Left renal pelvis (tissue), 4 donors: ENCODE results near the gene IMPA2. TPM values are rescaled to one million over a fixed set of nuclear protein-coding genes. Genes with fewer than 3 reads are reported as not detected.
A peak's percentile ranks its signal among the peaks of the same experiment; 100 is the strongest.
"Not testable (repeated sequence)": the region's sequence is repeated elsewhere in the genome, so short reads cannot be mapped to it uniquely, and the experiment has no call there.

Experiments
- DNase-seq, 4 donors: peaks; one replicate each; pipeline ENCODE4 v3.0.0-alpha.2; 2013; ENCODE audit warnings: low read depth in 4 of 4, low spot score in 3 of 4
- polyA plus RNA-seq, 4 donors: library from polyadenylated mRNA; unstranded; fragments of 120-200 nt; gene quantifications; one replicate each; pipeline ENCODE4 v1.2.1, GENCODE V29; 2013; ENCODE audit not compliant: insufficient read length in 4 of 4

IMPA2 gene
- polyA plus RNA-seq, 4 donors = 8.7 to 105 (median 81.7) TPM

DNA sequence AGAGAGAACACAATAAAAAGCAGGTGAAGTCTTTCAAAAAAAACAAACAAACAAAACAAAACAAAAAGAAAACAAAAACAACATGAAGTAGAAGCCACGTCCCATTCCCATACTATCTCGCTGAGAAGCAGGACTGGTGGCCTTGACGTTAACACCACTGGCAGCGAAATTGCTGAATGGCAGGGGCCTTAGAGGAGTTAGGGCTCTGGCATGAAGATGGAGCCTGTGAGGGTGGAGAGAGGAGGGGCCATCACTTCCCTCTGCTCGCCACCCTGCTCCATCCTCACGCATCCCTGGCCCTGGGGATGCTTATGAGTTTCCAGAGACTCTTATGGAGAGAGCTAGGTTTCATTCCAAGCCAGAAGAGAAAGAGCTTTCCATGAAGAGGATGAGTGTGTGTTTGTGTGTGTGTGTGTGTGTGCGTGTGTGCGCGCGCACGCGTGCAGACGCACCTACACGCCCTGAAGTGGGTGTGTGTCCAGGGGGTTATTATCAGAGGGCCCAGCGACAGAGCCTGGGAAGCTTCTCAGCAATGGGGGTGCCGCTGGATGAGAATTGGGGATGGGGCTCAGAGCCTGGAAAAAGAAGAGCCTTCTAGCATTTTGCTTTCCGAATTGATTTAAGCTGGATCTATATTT lies 20.4 kb upstream of the IMPA2 start:
- DNase-seq = no peak

DNA sequence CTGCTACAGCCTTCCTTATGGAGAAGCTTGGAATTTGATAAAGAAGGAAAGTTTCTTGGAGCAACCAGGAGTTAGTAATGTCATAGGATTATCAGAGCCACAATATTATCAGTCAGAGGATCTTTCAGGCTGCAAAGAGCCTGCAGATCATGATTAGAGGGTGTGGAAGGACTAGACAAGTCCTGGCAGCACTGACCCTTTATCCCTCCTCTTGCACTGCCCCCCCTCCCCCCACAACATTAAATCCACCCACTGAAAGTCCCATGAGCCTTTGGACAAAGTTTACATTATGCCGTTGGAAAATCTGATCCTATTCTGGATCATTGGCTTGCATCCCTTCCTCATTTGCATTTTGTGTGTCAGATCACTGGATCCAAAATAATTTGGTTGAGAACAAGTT lies 18.7 kb upstream of the IMPA2 start:
- DNase-seq = no peak

DNA sequence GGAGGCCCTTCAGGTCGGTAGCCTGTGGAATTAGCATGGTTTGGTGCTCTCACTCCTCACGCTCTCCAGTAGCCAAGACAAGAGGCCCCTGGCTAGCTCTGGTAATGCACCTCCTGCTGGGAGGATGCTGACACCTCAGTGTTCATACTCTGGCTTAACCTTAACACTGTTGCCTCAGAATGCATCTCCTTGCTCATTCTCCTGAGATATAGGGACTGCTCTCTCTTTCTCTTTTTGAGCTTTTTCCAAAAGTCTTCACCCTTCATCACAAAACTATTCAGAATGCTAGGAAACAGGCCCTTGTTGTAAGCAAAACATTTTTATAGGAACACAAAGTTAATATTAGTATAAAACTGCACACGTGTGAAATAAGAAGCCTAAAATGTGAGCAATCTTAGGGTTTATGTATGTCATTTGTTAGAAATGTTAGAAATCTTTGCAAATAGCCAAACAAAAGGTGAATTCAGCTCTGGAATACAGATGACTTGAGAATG lies 17.3 kb upstream of the IMPA2 start:
- no peak for DNase-seq

DNA sequence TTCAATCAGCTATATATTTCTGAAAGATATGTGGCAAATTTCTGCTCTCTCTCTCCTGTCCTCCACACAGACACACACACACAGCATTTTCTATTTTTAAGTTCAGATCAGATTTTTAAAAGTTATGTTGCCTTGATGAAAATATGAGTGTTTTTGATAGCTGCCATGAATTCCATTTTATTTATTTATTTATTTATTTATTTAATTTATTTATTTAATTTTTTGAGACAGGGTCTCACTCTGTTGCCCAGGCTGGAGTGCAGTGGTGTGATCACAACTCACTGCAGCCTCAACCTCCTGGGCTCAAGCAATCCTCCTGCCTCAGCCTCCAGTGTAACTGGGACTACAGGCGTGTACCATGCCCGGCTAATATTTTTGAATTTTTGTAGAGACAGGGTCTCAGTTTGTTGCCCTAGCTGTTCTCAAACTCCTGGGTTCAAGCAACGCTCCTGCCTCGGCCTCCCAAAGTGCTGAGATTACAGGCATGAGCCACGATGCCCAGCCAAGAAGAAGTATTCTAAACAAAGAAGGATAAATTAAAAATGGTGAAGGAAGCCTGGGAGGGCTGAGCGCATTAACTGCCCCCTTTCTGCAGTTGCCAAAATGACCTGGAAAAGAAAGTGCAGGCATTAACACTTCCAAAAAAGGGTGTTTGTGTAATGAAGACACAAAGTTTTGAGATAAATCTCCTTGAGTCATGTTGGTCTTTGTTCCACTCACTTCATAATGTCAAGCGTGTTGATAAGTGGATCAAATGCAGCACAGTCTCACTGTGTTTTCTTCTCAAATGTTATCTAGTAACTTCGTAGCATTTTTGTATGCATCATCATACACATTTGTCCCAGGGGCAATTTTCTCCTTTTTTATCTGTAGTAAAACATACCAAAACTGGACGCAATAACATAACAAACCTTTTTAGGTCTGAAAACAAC lies 11.1 kb upstream of the IMPA2 start:
- no peak for DNase-seq

DNA sequence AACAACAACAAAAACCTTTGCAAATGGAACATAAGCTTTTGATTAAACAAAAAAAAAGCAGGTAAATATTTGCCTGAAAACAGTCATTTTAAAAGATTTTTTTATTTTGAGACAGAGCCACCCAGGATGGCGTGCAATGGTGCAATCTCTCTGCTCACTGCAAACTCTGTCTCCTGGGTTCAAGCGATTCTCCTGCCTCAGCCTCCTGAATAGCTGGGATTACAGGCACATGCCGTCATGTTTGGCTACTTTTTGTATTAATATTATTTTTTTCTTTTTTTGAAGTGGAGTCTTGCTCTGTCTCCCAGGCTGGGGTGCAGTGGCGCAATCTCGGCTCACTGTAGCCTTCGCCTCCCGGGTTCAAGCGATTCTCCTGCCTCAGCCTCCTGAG lies 10.5 kb upstream of the IMPA2 start:
- not testable (repeated sequence) for DNase-seq

DNA sequence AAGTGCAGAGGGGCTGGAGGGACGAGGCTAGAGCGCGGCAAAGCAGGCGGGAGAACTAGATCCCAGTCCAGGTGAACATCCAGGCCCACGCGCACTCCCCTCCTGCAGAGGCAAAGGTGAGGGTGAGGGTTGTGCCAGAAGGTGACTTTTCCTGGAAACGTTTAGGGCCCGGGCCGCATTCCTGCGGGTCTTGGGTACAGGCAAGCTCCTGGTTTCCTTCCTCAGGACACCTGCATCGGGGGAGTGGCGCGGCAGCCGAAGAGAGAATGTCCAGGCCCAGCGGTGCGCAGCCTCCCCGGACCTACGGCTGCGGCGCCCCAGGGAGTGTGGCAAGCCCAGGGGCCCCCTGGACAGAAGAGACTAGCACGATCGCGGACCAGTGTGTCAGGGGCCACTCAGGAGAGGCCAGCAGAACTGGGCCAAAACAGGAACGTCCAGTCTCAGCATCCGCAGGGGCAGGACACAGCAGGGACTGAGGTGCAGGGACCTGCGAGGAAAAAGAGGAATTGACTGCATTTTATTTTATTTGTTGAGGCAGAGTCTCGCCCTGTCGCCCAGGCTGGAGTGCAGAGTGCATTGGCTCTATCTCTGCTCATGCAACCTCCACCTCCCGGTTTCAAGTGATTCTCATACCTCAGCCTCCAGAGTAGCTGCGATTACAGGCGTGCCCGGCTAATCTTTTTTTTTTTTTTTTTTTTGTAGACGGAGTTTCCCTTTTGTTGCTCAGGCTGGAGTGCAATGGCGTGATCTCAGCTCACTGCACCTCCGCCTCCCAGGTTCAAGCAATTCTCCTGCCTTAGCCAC lies 8.7 kb upstream of the IMPA2 start:
- DNase-seq = no peak

DNA sequence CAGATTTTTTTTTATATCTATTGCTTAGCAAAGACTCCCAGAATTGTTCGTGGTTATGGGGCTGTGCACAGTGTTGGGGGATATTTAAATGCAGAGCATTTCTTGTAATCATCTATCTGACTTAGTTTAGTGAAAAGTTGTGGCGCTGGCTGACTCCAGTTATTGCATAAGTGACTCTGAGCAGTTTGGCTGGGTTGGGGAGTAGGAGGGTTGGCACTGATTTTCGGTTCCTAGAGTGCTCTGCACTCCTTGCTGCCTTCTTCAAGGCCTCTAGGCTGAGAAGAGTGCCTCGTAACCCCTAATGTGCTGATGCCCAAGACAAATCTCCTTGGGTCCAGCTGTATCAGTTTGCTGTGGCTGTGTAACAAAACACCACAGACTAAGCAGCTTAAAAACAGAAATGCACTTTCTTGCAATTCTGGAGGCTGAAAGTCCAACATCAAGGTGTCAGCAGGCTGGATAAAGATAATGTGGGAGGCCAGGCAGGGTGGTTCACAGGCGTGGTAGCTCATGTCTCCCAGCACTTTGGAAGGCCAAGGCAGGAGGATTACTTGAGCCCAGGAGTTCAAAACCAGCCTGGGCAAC lies 6.5 kb upstream of the IMPA2 start:
- DNase-seq = no peak

DNA sequence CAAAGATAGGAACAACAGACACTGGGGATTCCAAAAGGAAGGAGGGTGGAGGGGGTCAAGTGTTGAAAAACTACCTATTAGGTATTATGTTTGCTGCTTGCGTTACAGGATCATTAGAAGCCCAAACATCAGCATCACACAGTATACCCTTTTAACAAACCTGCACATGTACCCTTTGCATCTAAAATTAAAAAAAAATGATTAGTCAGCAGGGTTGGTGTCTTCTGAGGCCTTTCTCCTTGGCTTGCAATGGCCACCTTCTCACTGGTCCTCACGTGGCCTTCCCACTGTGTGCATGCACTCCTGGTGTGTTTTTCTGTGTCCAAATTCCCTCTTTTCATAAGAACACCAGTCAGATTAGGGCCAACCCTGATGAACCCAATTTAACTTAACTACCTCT lies 5.6 kb upstream of the IMPA2 start:
- DNase-seq = no peak

DNA sequence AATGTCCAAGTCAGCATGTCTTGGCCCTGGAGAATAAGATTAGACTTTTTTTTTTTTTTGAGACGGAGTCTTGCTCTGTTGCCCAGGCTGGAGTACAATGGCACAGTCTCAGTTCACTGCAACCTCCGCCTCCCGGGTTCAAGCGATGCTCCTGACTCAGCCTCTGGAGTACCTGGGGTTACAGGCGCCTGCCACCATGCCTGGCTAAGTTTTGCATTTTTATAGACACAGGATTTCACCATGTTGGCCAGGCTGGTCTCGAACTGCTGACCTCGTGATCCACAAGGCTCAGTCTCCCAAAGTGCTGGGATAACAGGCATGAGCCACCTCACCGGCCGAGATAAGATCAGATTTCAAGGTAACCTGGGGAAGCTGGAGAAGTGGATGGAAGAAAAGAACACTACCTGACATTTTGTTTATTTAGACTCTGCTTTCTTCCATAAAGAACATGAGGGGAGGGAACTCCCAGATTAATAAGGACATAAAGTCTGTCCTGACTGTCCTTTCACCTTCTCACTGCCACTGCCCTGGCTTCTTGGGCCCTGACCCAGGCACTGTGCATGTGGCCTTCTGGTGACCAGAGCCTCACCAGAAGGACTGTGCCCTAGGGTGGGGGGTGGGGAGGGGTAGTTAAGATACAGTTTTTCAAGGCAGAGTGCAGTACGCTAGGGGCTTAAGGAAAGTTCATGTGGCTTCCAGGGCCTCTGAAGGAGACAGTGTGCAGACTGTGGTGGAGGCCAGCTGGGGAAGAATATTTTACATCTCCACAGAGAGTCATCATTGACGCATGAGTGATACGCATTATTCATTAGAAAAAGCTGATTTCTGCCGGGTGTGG lies 4.8 kb upstream of the IMPA2 start:
- DNase-seq = no peak

DNA sequence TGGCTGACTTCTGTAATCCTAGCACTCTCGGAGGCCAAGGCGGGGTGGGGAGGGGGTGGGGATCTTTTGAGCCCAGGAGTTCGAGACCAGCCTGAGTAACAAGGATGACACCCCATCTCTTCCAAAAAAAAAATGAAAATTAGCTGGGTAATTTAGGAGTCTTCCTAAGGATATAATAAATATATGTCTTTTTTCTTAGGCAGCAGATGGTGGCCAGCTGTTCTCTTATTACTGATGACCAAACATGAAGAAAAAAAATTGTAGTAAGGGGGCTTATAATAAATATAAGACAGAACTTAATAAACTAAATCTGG lies 4.2 kb upstream of the IMPA2 start:
- DNase-seq = no peak

DNA sequence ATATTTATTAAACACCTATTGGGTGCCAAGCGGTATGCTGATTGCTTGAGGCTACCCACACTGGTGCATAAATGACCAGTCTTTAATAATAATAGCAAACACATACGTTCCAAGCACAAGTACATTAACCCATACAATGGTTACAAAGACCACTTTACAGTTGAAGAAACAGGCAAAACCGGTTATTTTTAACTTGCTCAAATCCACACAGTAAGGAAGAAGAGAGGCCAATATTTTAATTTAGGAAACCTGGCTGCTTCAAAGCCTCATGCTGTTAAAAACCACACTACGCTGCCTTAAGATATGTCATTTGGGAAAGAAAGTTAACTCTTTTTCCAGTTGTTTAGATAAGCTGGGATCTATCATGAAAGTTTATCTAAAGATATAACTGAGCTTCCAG lies 2.4 kb upstream of the IMPA2 start:
- no peak for DNase-seq

DNA sequence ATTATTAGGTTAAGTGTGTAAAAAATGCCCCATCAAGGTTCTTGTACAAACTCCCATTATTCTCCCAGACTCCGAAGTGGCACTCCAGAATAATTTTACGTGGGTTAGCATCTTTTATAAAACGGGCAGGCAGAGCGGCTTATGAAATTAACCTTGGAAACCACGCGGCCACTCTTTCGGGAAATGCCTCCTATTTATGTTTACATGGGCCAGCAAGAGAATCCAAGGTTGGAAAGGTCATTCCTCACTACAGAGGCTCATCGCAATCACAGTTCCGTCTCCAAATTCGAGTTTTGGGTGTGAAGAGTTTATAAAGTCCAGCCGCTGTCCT lies 1.2 kb upstream of the IMPA2 start:
- DNase-seq = no peak

DNA sequence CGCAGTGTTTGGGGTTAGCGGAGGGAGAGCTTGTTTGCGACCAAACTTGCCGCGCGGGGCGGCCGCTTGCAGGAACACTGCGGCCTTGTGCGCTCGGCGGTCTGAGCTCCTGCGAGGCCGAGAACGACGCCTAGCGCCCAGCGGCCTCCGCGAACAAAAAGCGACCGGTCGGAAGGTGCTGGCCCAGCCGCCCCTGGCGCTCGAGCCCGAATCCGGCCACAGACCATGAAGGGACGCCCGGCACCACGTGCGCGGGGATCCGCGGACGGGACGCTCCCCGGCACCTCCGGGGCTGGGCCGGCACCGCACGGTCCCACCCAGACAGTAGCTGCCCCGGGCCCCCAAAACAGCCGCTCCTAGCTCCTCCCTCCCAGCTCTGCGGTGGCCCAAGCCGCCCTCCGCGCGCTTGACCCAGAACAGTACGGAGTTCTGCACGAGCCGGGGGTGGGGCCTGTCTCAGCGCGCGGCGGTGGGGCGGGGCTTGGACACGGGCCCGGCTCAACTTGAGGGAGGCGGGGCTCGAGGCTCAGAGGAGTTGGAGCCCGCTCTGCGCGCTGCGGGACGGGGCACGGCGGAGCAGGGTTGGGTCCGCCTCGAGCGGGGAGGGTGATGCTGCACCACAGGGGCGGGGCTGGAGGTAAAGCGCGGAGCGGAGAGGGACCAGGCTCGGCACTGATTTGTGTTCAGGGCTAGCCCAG lies 664 bp upstream of the IMPA2 start:
- DNase-seq = peak; percentile 89 to 91 (median 91)

DNA sequence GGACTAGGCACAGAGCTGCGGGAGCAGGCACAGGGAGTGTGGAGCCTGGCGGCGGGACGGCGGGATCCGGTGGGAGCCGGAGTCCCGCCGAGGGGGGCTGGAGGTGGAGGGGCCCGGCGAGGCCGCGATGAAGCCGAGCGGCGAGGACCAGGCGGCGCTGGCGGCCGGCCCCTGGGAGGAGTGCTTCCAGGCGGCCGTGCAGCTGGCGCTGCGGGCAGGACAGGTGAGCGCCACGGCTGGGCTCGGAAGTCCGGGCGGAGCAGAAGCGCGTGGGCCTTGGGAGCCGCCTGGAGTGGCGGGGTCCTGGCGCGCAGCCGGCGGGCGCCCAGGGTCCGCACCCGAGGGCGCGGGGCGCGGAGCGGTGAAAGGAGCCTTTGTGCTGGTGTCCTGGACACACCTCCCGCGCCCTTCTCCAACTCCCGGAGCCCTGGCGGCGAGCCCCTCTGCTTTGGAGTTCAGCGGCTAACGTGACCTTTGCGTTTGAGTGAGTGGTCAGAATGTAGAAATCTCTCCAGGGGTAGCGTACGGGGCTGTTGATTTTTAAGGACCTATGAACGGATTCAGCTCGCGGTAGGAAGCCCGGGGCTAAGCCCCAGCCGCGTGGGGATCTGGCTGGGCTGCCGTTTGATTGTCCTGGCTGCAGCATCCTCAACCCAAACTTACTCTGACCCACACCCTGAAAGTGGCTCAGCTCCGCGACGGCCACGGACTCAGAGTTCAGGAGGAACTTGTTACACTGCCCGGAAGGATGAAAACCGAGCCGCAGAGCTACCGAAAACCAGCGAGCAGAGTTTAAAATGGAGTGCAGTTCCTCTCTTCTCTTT lies 448 bp downstream of the IMPA2 start:
- DNase-seq = no peak

DNA sequence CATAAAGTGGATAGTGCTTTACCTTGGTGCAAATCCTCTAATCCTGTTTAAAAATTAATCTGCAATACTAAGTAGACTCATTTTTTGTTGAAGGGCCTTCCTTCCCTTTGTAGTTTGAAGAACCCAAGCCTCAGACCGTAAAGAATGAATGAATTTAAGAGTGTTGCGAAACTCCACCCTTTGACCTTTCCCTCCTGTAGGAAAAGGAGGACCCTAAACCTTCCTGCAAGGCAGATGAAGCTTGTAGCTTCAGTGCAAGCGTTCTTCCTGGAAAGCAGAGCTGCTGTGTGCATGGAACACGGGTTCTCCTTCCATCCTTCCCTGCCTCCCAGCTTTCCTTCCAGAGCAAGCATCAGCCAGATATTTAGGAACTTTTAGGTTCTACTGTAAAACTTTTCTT lies 1.7 kb downstream of the IMPA2 start:
- DNase-seq = no peak

DNA sequence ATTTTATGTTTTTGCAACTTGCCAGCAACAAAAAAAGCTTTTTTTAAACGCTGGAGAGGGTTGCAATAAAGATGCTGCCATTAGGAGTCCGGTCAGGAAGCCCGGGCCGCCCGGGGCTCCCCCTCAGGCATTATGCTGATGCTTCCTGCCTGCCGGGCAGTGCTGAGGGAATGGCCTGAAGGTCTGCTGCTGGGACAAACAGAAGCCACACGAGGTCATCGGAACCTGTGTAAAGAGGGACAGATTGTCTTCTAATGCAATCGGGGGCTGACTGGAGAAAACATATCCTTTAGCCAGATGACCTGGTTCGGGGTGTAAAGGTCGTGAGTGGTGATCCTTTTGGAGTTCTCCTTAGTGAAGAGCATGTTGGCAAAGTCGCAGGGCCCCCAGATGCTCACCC lies 2.3 kb downstream of the IMPA2 start:
- no peak for DNase-seq

DNA sequence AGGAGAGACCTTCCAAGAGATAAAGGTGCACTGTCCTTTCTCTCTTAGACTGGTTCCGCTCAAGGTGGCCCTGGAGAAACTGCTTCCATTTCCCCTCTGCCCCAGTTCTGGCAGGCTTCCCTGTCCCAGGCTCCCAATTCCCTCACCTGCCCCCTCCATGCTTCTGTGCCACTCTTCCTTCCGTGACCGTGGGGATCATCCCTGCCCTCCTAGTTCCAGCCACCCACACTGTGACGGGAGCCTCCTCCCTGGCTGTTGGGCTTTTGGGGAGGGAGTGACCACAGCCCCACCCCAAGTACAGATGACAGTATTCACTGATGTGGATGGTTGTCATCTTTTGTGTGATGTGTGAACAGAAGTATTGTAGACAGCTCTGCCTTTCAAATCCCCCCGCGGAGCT lies 2.8 kb downstream of the IMPA2 start:
- DNase-seq = no peak

DNA sequence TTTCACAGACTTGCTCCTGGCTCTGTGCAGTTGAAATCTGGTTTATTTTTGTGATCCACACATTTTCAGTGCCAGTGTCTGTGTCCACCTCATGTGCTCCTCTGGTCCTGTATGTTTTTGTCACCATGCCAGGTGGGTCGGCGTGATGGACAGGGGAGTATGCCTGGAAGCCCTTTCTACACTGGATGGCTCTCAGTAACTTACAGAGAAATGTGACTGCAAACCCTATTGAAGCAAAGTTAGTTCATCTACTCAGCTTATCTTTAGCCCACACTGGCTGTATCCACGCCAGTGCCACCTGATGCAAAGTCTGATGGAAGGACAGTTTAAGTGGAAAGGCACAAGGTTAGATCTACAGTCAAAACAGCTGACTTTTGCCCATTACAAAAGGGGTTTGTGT lies 4.3 kb downstream of the IMPA2 start:
- no peak for DNase-seq

DNA sequence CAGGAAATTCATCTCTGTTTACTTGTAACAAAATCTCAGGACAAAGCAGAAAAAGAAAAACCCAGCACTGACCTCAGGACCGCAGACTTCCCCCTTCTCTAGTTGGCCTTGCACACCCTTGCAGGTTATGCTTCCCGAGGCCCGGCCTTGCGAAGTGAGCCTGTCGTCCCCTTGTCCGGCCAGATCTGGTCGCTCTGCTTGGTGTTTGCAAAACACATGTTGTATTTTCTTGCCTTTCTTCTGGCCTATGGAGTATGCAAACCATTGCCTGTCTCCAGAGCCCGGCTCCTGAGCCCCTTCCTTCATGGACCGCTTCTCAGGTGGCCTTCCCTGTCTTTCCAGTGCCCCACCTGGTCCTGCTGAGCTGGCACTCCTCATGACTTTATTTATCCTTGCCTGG lies 4.8 kb downstream of the IMPA2 start:
- DNase-seq = no peak
